ENCODE results near the gene DARS2.

GRCh38 chr1:173789841-173790240, 34.6 kb upstream of the DARS2 start:
- TF ChIP-seq CTCF (conservative IDR thresholded peaks at IDR 0.05; ENCODE audit: low read length), result no peak
- no peak for TF ChIP-seq EZH2phosphoT487 (IDR thresholded peaks at IDR 0.05; ENCODE audit: borderline replicate concordance, low read depth, low read length)
